Measurements from ENCODE around the gene ZYG11B. TPM values are rescaled to one million over a fixed set of nuclear protein-coding genes. Genes with fewer than 3 reads are reported as not detected.

The ZYG11B gene
- total and polyA plus RNA-seq, 2 of the 13 experiments (the other 11 are each of a cell fraction or from before 2014, with no cell fraction given): 6.9 to 17.9 TPM

GRCh38 chr1:52726265-52727113 is at the start of gene ZYG11B (continued):
- TF ChIP-seq PAF1 (CRISPR knock-in tag; IDR thresholded peaks at IDR 0.05): no peak
- no peak for TF ChIP-seq JARID2 (CRISPR knock-in tag; IDR thresholded peaks at IDR 0.05; ENCODE audit: insufficient replicate concordance)
- no peak for TF ChIP-seq ZSCAN30 (CRISPR knock-in tag; IDR thresholded peaks at IDR 0.05)
- peak; percentile 60 for TF ChIP-seq YY1 (IDR thresholded peaks at IDR 0.05; ENCODE audit: insufficient read depth, insufficient replicate concordance, low read depth, low read length)
- TF ChIP-seq ZNF558 (CRISPR knock-in tag; IDR thresholded peaks at IDR 0.05; ENCODE audit: borderline replicate concordance): peak; percentile 43; the same call in 1 of the 2 replicates
- TF ChIP-seq ZNF280D (CRISPR knock-in tag; IDR thresholded peaks at IDR 0.05): no peak
- TF ChIP-seq MAZ (IDR thresholded peaks at IDR 0.05; ENCODE audit: borderline replicate concordance, low read depth, low read length): 0 out of 2 replicates have a peak, but pooled peaks have one; percentile 27
- TF ChIP-seq MAZ (CRISPR knock-in tag; IDR thresholded peaks at IDR 0.05; ENCODE audit: low read depth): no peak
- no peak for TF ChIP-seq REPIN1 (CRISPR knock-in tag; IDR thresholded peaks at IDR 0.05; ENCODE audit: borderline replicate concordance, low read depth)
- peak; percentile 25 for TF ChIP-seq PAXIP1 (CRISPR knock-in tag; conservative IDR thresholded peaks at IDR 0.05)
- TF ChIP-seq ZNF225 (CRISPR knock-in tag; IDR thresholded peaks at IDR 0.05): no peak
- no peak for TF ChIP-seq ZNF460 (CRISPR knock-in tag; IDR thresholded peaks at IDR 0.05; ENCODE audit: borderline replicate concordance)
- no peak for TF ChIP-seq WIZ (CRISPR knock-in tag; IDR thresholded peaks at IDR 0.05)
- TF ChIP-seq ATM (IDR thresholded peaks at IDR 0.05; ENCODE audit: borderline replicate concordance): no peak
- TF ChIP-seq KDM5B (CRISPR knock-in tag; IDR thresholded peaks at IDR 0.05; ENCODE audit: borderline replicate concordance): peak; percentile 68; the same call in 1 of the 2 replicates
- no peak for TF ChIP-seq TFAP4 (IDR thresholded peaks at IDR 0.05; ENCODE audit: borderline replicate concordance, low read depth)
- TF ChIP-seq ZFP82 (CRISPR knock-in tag; IDR thresholded peaks at IDR 0.05; ENCODE audit: borderline replicate concordance): no peak
- TF ChIP-seq ZNF605 (CRISPR knock-in tag; IDR thresholded peaks at IDR 0.05): no peak
- TF ChIP-seq SPEN (CRISPR knock-in tag; IDR thresholded peaks at IDR 0.05; ENCODE audit: low read depth): peak; percentile 73; the same call in 1 of the 2 replicates
- no peak for TF ChIP-seq ZNF713 (CRISPR knock-in tag; IDR thresholded peaks at IDR 0.05)
- no peak for TF ChIP-seq ZNF546 (CRISPR knock-in tag; conservative IDR thresholded peaks at IDR 0.05)

Data from HepG2 (cell line).